ENCODE data around the gene LPXN.
"Not testable (repeated sequence)": the region's sequence is repeated elsewhere in the genome, so short reads cannot be mapped to it uniquely, and the experiment has no call there.

LPXN gene

GRCh38 chr11:58578635-58579191 lies 3.1 kb upstream of the LPXN start, which contains the start of gene ZFP91:
TSS of gene ZFP91 (plus strand) at chr11:58579063. CDS start at chr11:58579282, 219 bp downstream.
- peak; percentile 96 to 97 for DNase-seq

- peak; percentile 88 to 91 for DNase-seq
These were observed 2.5 kb upstream of the LPXN start for GRCh38 chr11:58578136-58578634.

GRCh38 chr11:58577555-58578135 lies 2.0 kb upstream of the LPXN start:
- DNase-seq: peak; percentile 69 to 73

- no peak for DNase-seq
These were observed 1.3 kb upstream of the LPXN start for GRCh38 chr11:58576887-58577471.

- DNase-seq: no peak
These were observed 775 bp downstream of the LPXN start for GRCh38 chr11:58574881-58575280.

- DNase-seq: peak; percentile 61 to 65
These were observed 2.1 kb downstream of the LPXN start for GRCh38 chr11:58573451-58574104.

DNA sequence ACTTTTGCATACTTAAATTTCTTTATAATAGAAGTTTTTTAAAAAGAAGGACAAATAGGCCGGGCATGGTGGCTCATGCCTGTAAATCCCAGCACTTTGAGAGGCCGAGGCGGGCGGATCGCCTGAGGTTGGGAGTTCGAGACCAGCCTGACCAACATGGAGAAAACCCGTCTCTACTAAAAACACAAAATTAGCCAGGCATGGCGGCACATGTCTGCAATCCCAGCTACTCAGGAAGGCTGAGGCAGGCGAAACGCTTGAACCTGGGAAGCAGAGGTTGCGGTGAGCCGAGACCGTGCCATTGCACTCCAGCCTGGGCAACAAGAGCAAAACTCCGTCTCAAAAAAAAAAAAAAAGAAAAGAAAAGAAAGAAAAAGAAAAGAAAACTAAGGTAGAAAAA lies 2.8 kb downstream of the LPXN start:
- not testable (repeated sequence) for DNase-seq

DNA sequence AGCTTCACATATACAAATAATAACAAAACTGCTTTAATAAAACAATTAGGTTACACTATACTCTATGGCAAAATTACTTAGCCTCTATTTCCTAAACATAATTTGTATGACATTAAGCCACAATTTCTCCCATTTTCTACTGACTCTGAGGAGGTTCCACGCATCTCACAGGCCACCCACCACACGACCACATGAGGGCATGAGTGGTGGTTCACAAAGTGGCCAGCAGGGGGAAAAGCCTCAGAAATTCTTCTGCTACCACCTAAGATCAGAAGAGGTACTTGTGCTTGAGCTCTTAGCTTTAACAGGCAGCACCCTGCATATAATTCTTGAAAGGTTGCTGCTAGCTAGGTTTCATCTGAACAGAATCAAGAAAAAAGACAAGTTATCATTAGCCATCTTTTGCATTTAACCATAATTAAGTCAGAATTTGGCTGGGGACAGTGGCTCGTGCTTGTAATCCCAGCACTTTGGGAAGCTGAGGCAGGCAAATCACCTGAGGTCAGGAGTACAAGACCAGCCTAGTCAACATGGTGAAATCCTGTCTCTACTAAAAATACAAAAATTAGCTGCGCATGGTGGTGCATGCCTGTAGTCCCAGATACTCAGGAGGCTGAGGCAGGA lies 7.7 kb downstream of the LPXN start:
- peak; percentile 73 to 78 for DNase-seq

DNA sequence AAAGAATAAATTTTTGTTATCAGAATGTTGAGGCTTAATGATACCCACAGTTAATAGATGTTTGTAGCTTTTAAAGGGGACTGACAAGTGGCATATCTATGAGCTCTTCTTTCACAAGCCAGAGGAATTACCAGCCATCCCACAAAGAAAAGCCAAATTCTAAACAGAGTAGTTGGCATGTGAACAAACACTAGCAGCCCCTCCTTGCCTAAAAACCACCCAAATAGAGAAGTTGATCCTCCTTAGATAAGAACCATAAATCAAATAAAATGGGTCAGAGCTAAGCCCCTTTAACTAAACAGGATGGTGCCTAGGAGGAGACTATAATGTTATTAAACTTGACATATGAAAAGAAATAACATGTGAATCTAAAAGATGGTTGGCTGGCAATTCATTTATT lies 11.4 kb downstream of the LPXN start:
- no peak for DNase-seq

DNA sequence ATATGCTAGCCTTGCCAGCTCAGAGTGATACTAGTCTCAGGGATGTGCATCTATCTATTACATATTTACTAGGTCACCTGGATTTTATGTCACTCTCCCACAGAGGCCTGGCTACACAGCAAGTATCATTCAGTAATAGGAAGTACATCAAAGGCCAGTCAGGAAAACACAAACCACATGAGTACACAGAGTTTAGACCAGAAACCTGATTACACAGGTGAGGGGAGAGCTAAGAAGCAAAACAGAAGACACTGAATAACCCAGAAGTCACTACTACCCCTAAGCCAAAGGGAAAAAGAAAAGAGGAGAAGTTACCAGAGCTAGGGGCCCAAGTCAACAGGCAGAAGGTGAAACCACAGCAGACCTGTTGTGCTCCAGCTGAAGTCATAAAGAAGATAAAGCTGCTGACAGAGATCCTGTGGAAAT lies 13.3 kb downstream of the LPXN start:
- DNase-seq: no peak

- DNase-seq: no peak
These were observed 14.1 kb downstream of the LPXN start for GRCh38 chr11:58561394-58562098.

- DNase-seq: no peak
These were observed 14.8 kb downstream of the LPXN start for GRCh38 chr11:58560842-58561241.

GRCh38 chr11:58549644-58550043 lies 26.0 kb downstream of the LPXN start:
- DNase-seq: no peak

GRCh38 chr11:58546841-58547240 lies 28.8 kb downstream of the LPXN start:
- no peak for DNase-seq

GRCh38 chr11:58531865-58532341 lies 43.8 kb downstream of the LPXN start:
- no peak for DNase-seq

DNA sequence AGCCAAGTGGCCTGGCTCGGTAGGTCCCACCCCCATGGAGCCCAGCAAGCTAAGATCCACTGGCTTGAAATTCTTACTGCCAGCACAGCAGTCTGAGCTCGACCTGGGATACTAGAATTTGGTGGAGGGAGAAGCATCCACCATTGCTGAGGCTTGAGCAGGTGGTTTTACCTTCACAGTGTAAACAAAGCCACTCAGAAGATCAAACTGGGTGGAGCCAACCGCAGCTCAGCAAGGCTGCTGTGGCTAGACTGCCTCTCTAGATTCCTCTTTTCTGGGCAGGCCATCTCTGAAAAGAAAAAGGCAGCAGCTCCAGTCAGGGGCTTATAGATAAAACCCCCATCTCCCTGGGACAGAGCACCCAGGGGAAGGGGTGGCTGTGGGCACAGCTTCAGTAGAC lies 45.4 kb downstream of the LPXN start:
- peak in 1 of 2 experiments; percentile 13 for DNase-seq

- DNase-seq: no peak
These were observed 48.2 kb downstream of the LPXN start for GRCh38 chr11:58527429-58527828.

DNA sequence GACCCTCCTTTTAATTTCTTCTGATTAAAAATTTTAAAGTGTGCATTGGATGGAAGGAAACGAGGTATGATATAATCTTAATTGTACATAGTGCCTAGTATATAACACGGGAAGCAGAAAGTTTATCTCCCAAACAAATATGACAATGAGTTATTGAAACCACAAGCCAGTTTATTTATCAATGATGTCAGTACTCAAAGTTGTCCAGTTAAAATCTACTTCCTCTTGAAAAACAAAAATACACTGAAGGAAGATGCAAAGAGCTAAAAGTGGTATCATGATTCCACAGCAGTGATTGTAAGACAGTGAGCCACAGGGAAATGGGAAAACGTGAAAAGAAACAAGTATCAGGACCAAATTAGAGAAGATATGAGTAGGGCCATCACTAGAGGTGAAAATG lies 48.9 kb downstream of the LPXN start:
- DNase-seq: no peak

DNA sequence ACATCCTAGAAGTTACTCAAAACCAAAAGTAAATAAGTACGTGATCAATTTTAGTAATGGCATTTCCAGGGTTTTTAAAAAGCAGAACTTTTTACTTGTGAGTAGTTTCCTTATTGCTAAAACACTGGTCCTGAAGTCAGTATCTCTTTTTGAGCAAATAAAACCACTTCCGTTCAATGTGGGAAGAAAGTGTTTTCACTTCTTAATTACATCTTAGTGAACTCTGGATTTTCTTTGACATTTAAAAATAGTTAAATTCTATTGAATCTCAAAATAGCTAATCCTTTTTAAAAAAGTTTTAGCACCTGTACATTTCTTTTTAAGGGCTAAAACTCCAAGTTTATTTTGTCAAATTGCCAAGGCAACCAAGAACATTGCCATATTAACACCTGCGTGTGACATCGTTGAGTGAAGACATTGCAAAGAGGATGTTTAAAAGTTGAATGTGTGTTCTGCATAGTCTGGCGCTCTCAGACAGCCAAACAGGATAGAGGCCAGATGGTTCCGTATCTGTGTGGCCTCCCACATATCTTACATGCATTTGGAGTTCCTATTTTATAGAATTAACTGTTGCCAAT lies 50.5 kb downstream of the LPXN start:
- no peak for DNase-seq

DNA sequence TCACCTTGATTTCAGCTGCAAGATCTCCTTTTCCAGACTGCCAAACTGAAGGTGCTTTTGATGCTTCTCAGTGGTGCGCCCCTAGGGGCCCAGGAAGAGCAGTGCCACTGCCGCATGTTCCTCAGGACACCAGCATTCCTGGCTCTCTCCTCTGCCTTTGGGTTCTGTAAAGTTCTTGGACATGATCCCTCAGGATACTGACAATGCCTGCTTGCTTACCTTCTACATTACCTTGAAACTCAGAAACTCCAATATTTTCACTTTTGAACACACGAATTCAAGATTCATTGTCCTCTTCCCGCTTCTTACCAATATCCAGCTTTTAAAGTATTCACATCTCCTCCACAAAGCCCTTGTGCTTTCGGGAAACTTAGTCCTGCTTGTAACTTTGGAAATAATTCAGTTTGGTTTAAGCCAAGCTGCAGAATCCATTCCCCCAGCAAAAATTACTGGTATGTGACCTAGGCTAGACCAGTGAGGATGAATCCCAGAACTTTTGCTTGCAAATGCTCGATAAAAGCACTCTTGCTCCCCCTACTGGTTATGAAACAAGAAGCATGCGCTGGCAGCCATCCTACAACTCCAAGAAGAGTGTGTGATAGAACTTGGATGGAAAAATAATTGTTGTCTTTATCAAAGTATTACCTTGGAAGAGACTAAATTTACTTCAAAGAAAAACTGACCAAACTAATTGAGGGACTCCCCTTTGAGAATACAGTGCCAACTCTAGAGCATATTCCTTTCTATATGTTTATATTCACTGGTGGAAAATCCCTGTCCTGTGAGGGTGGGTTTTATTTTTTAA lies 51.2 kb downstream of the LPXN start:
- DNase-seq: peak; percentile 30 to 31

GRCh38 chr11:58513747-58514367 lies 61.8 kb downstream of the LPXN start:
- DNase-seq: no peak

All from activated CD4-positive, alpha-beta T cell treated with anti-CD3 and anti-CD28 coated beads, Interleukin-2, amount 50 U/mL, for 4 hours (primary cell).